ENCODE measurements around the gene NTSR1. TPM values are rescaled to one million over a fixed set of nuclear protein-coding genes. Genes with fewer than 3 reads are reported as not detected.
"Not testable (repeated sequence)": the region's sequence is repeated elsewhere in the genome, so short reads cannot be mapped to it uniquely, and the experiment has no call there.

The NTSR1 gene
- total RNA-seq, 1 experiment from 2014 or later = 0.98 TPM

- no peak for DNase-seq (ENCODE audit: low read depth)
These were observed 34.3 kb upstream of the NTSR1 start for GRCh38 chr20:62674370-62674769.

GRCh38 chr20:62675156-62675876 lies 33.3 kb upstream of the NTSR1 start:
- DNase-seq (ENCODE audit: low read depth) = peak; percentile 68

GRCh38 chr20:62675877-62676260 lies 32.8 kb upstream of the NTSR1 start:
- DNase-seq (ENCODE audit: low read depth) = no peak

GRCh38 chr20:62676976-62677375 lies 31.7 kb upstream of the NTSR1 start:
- DNase-seq (ENCODE audit: low read depth) = no peak

GRCh38 chr20:62677678-62678077 lies 31.0 kb upstream of the NTSR1 start:
- DNase-seq (ENCODE audit: low read depth) = no peak

GRCh38 chr20:62678553-62678952 lies 30.1 kb upstream of the NTSR1 start:
- no peak for DNase-seq (ENCODE audit: low read depth)

GRCh38 chr20:62679978-62680589 lies 28.6 kb upstream of the NTSR1 start:
- DNase-seq (ENCODE audit: low read depth) = no peak

GRCh38 chr20:62682912-62683517 lies 25.6 kb upstream of the NTSR1 start:
- DNase-seq (ENCODE audit: low read depth) = no peak

GRCh38 chr20:62683660-62684322 lies 24.8 kb upstream of the NTSR1 start:
- DNase-seq (ENCODE audit: low read depth) = not testable (repeated sequence)

- DNase-seq (ENCODE audit: low read depth) = no peak
These were observed 23.7 kb upstream of the NTSR1 start for GRCh38 chr20:62684981-62685380.

GRCh38 chr20:62685781-62686555 lies 22.7 kb upstream of the NTSR1 start:
- no peak for DNase-seq (ENCODE audit: low read depth)

GRCh38 chr20:62686869-62687830 lies 21.5 kb upstream of the NTSR1 start:
- DNase-seq (ENCODE audit: low read depth) = no peak

- no peak for DNase-seq (ENCODE audit: low read depth)
These were observed 20.6 kb upstream of the NTSR1 start for GRCh38 chr20:62688083-62688482.

GRCh38 chr20:62688855-62689460 lies 19.7 kb upstream of the NTSR1 start:
- DNase-seq (ENCODE audit: low read depth) = peak; percentile 31

GRCh38 chr20:62689861-62690260 lies 18.8 kb upstream of the NTSR1 start:
- no peak for DNase-seq (ENCODE audit: low read depth)

GRCh38 chr20:62690261-62690820 lies 18.3 kb upstream of the NTSR1 start:
- DNase-seq (ENCODE audit: low read depth) = no peak

- DNase-seq (ENCODE audit: low read depth) = no peak
These were observed 17.1 kb upstream of the NTSR1 start for GRCh38 chr20:62691487-62691886.

- no peak for DNase-seq (ENCODE audit: low read depth)
These were observed 16.5 kb upstream of the NTSR1 start for GRCh38 chr20:62692176-62692575.

GRCh38 chr20:62692801-62693523 lies 15.7 kb upstream of the NTSR1 start:
- no peak for DNase-seq (ENCODE audit: low read depth)

All from LHCN-M2 (cell line).